HEK293 (cell line): ENCODE measurements around the gene SMPD4.
"Not testable (repeated sequence)": the region's sequence is repeated elsewhere in the genome, so short reads cannot be mapped to it uniquely, and the experiment has no call there.

ENCODE experiments used
- CTCF ChIA-PET: fragments of 350-600 bp; formaldehyde crosslinking; extraction: SDS; loops from one replicate; lab custom pipeline; 2021; ENCODE audit warnings: antibody characterized with exemption; lab: Yijun Ruan, JAX
- POLR2A ChIA-PET: fragments of 300-600 bp; formaldehyde crosslinking; extraction: SDS; loops from one replicate; lab custom pipeline; 2020; ENCODE audit warnings: antibody characterized with exemption, inconsistent platforms; lab: Yijun Ruan, JAX
- H3K27ac ChIP-seq: fragments of 200-500 bp; sonication (Bioruptor generic); 2 replicates; pipeline ENCODE4 v1.5.1; 2014; ENCODE audit warnings: low read depth, low read length, control low read depth, inconsistent platforms; ENCODE audit errors: extremely low read depth
- H3K36me3 ChIP-seq, 2 experiments: fragments of 200-500 bp in 1 of 2; sonication (Bioruptor generic) in 1 of 2; 1 replicate in 1 of 2; 2 replicates in 1 of 2; pipeline ENCODE4 v1.5.1; 2014 to 2017; ENCODE audit warnings: inconsistent platforms in 2 of 2, low read length in 2 of 2; ENCODE audit not compliant: control insufficient read depth in 2 of 2, insufficient read depth in 1 of 2
- H3K4me1 ChIP-seq: fragments of 200-500 bp; sonication (Bioruptor generic); 2 replicates; pipeline ENCODE4 v1.5.1; 2014; ENCODE audit warnings: mild to moderate bottlenecking, low read length, inconsistent platforms; ENCODE audit not compliant: control insufficient read depth, insufficient read depth
- H3K4me3 ChIP-seq: 2 replicates; pipeline ENCODE4 v1.5.1; 2011; ENCODE audit warnings: low read depth, mild to moderate bottlenecking, control low read depth, low read length, moderate library complexity
- H3K9me3 ChIP-seq: fragments of 200-500 bp; sonication (Bioruptor generic); 2 replicates; pipeline ENCODE4 v1.5.1; 2014; ENCODE audit warnings: low read depth, low read length, inconsistent platforms; ENCODE audit not compliant: control insufficient read depth, insufficient read depth
- BCL11B ChIP-seq: fragments of 450-650 bp; formaldehyde crosslinking; IDR thresholded peaks from 2 replicates; pipeline ENCODE4 v1.5.1; 2016; ENCODE audit warnings: low read depth, missing biosample characterization, missing genetic modification characterization
- GLIS2 ChIP-seq: fragments of 450-650 bp; formaldehyde crosslinking; IDR thresholded peaks from 2 replicates; pipeline ENCODE4 v1.5.1; 2016; ENCODE audit warnings: missing biosample characterization, missing genetic modification characterization
- IKZF3 ChIP-seq: fragments of 450-650 bp; IDR thresholded peaks from 2 replicates; pipeline ENCODE4 v1.5.0; 2018; ENCODE audit warnings: missing biosample characterization, mild to moderate bottlenecking, missing genetic modification characterization, moderate library complexity
- KLF16 ChIP-seq: fragments of 450-650 bp; formaldehyde crosslinking; IDR thresholded peaks from 2 replicates; pipeline ENCODE4 v1.5.1; 2017; ENCODE audit warnings: missing biosample characterization, missing genetic modification characterization
- KLF8 ChIP-seq: fragments of 450-650 bp; formaldehyde crosslinking; IDR thresholded peaks from 2 replicates; pipeline ENCODE4 v1.5.1; 2016; ENCODE audit warnings: missing biosample characterization, missing genetic modification characterization
- ZNF138 ChIP-seq: fragments of 450-650 bp; formaldehyde crosslinking; IDR thresholded peaks from 2 replicates; pipeline ENCODE4 v1.5.1; 2016; ENCODE audit warnings: missing biosample characterization, missing genetic modification characterization, borderline replicate concordance
- ZNF16 ChIP-seq: fragments of 450-650 bp; formaldehyde crosslinking; IDR thresholded peaks from 2 replicates; pipeline ENCODE4 v1.5.1; 2016; ENCODE audit warnings: low read depth, missing biosample characterization, missing genetic modification characterization
- ZNF26 ChIP-seq: fragments of 450-650 bp; formaldehyde crosslinking; IDR thresholded peaks from 2 replicates; pipeline ENCODE4 v1.5.1; 2016; ENCODE audit warnings: missing biosample characterization, missing genetic modification characterization
- ZNF274 ChIP-seq, 2 experiments: fragments of 200-500 bp in 1 of 2; fragments of 450-650 bp in 1 of 2; sonication (Bioruptor generic) in 1 of 2; formaldehyde crosslinking in 1 of 2; IDR thresholded peaks; 2 replicates each; pipeline versions ENCODE4 v1.5.1 to v1.6.1; 2014 to 2016; ENCODE audit warnings: borderline replicate concordance in 1 of 2, inconsistent platforms in 1 of 2, low read length in 1 of 2, missing biosample characterization in 1 of 2, missing genetic modification characterization in 1 of 2
- ZNF292 ChIP-seq: fragments of 450-650 bp; formaldehyde crosslinking; IDR thresholded peaks from 2 replicates; pipeline ENCODE4 v1.5.1; 2016; ENCODE audit warnings: low read depth, missing biosample characterization, missing genetic modification characterization, borderline replicate concordance
- ZNF324 ChIP-seq: fragments of 450-650 bp; formaldehyde crosslinking; IDR thresholded peaks from 2 replicates; pipeline ENCODE4 v1.5.1; 2016; ENCODE audit warnings: missing biosample characterization, missing genetic modification characterization
- ZNF433 ChIP-seq: fragments of 450-650 bp; formaldehyde crosslinking; IDR thresholded peaks from 2 replicates; pipeline ENCODE4 v1.5.1; 2016; ENCODE audit warnings: missing biosample characterization, missing genetic modification characterization, low read depth
- ZNF521 ChIP-seq: fragments of 450-650 bp; formaldehyde crosslinking; IDR thresholded peaks from 2 replicates; pipeline ENCODE4 v1.5.1; 2017; ENCODE audit warnings: missing biosample characterization, mild to moderate bottlenecking, missing genetic modification characterization
- ZNF600 ChIP-seq: fragments of 450-650 bp; formaldehyde crosslinking; IDR thresholded peaks from 2 replicates; pipeline ENCODE4 v1.5.1; 2016; ENCODE audit warnings: missing biosample characterization, missing genetic modification characterization
- ZNF777 ChIP-seq: fragments of 450-650 bp; formaldehyde crosslinking; IDR thresholded peaks from 2 replicates; pipeline ENCODE4 v1.5.1; 2017; ENCODE audit warnings: missing biosample characterization, missing genetic modification characterization, borderline replicate concordance
- ZNF792 ChIP-seq: fragments of 450-650 bp; formaldehyde crosslinking; IDR thresholded peaks from 2 replicates; pipeline ENCODE4 v1.5.1; 2016; ENCODE audit warnings: missing biosample characterization, missing genetic modification characterization
- TF ChIP-seq, protein P1 (sequence below): fragments of 450-650 bp; formaldehyde crosslinking; IDR thresholded peaks from 2 replicates; pipeline ENCODE4 v1.5.1; 2016; ENCODE audit warnings: missing biosample characterization, missing genetic modification characterization, borderline replicate concordance

The SMPD4 gene

DNA sequence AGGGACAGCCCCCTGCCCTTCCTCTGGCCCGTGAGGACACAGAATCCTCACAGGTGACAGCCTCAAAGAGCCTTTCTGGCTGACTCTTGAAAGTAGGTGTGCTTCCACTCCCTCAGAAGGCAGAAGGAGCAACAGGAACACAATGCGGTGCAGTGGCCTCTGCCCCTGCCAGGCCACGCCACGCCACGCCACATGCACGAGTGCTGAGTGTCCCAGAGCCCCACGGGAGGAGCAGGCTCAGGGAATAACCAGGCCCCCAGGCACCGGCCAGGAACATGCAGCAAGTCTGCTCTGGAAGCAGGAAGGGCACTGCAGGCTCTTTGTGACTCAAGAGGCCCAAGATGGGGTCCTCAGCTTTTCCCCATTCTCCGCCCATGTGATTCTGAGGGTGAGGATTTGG is 18.4 kb downstream of the SMPD4 start:
- Histone ChIP-seq H3K27ac (no peak overlapping the region), H3K4me3 (no peak overlapping the region), H3K36me3 (peaks cover 20 to 87% of the 10 kb centered on the region in 2 experiments; a peak in 2 of 3 replicates), H3K4me1 (no peaks in the 10 kb centered on the region), H3K9me3 (no peaks in the 10 kb centered on the region)
- ChIA-PET CTCF (no interaction called here), POLR2A (no interaction called here)
- TF ChIP-seq KLF16 (tag by site-specific recombination) (no peak), ZNF600 (no peak), ZNF138 (tag by site-specific recombination) (no peak), BCL11B (tag by site-specific recombination) (no peak), ZNF292 (no peak), ZNF433 (tag by site-specific recombination) (no peak), ZNF792 (tag by site-specific recombination) (no peak), ZNF521 (tag by site-specific recombination) (no peak), ZNF26 (tag by site-specific recombination) (no peak), GLIS2 (no peak), IKZF3 (tag by site-specific recombination) (no peak), KLF8 (tag by site-specific recombination) (no peak)
- TF ChIP-seq, protein P1, sequence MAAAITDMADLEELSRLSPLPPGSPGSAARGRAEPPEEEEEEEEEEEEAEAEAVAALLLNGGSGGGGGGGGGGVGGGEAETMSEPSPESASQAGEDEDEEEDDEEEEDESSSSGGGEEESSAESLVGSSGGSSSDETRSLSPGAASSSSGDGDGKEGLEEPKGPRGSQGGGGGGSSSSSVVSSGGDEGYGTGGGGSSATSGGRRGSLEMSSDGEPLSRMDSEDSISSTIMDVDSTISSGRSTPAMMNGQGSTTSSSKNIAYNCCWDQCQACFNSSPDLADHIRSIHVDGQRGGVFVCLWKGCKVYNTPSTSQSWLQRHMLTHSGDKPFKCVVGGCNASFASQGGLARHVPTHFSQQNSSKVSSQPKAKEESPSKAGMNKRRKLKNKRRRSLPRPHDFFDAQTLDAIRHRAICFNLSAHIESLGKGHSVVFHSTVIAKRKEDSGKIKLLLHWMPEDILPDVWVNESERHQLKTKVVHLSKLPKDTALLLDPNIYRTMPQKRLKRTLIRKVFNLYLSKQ (tag by site-specific recombination): no peak

DNA sequence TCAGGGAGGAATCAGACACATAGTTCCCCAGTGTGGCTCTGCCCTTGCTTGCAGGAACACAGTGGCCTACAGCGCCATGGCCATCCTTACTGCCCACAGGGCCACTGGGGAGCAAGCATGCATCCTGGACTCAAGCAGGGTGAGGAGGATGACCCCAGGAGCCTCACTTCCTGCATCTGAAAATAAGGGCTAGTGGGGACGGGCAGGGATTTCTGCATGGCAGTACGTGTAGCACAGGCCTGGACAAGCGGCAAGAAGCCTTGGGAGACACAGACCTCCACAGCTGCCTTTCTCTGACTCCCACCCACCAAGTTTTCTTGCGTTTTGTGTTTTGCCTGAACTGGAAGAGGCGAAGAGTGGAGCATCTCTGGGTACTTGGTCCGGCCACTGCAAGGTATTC is 18.9 kb downstream of the SMPD4 start:
- POLR2A ChIA-PET, CTCF ChIA-PET, H3K4me3 ChIP-seq, H3K27ac ChIP-seq, H3K9me3 ChIP-seq, H3K4me1 ChIP-seq: not testable (repeated sequence)
- H3K36me3 ChIP-seq: peaks cover 20 to 85% of the 10 kb centered on the region in 2 experiments; a peak in 2 of 3 replicates

GRCh38 chr2:130160838-130161705 is 20.3 kb downstream of the SMPD4 start:
- H3K27ac ChIP-seq, H3K4me3 ChIP-seq, H3K9me3 ChIP-seq, POLR2A ChIA-PET, CTCF ChIA-PET, H3K4me1 ChIP-seq: not testable (repeated sequence)
- H3K36me3 ChIP-seq: peaks cover 18 to 83% of the 10 kb centered on the region in 2 experiments; a peak in 2 of 3 replicates

GRCh38 chr2:130160131-130160530 is 21.3 kb downstream of the SMPD4 start:
- Histone ChIP-seq H3K4me3 (no peak overlapping the region), H3K4me1 (no peaks in the 10 kb centered on the region), H3K27ac (no peak overlapping the region), H3K9me3 (no peaks in the 10 kb centered on the region), H3K36me3 (peaks cover 10 to 83% of the 10 kb centered on the region in 2 experiments; a peak in 2 of 3 replicates)
- ChIA-PET POLR2A (interaction anchor here (1.3 kb wide), 1 partner anchor 11 kb away, joined by 4 read pairs; no protein-coding TSS in a partner anchor), CTCF (no interaction called here)
- TF ChIP-seq ZNF16 (tag by site-specific recombination) (no peak), ZNF324 (tag by site-specific recombination) (no peak), ZNF777 (tag by site-specific recombination) (no peak), ZNF274 (IDR thresholded peaks at IDR 0.05; ENCODE audit: low read length) (no peak), ZNF274 (tag by site-specific recombination; IDR thresholded peaks at IDR 0.05; ENCODE audit: borderline replicate concordance) (no peak)

- CTCF ChIA-PET, H3K4me1 ChIP-seq, H3K9me3 ChIP-seq, H3K4me3 ChIP-seq, H3K27ac ChIP-seq: not testable (repeated sequence)
- POLR2A ChIA-PET: interaction anchor here (1.3 kb wide), 1 partner anchor 11 kb away, joined by 4 read pairs; no protein-coding TSS in a partner anchor
- peaks cover 7 to 84% of the 10 kb centered on the region in 2 experiments; a peak in 2 of 3 replicates for H3K36me3 ChIP-seq
These were observed 22.0 kb downstream of the SMPD4 start for GRCh38 chr2:130159376-130159775.
